Type B pancreatic cell (in vitro differentiated cells): Measurements from ENCODE around the gene TOP2A. TPM values are rescaled to one million over a fixed set of nuclear protein-coding genes. Genes with fewer than 3 reads are reported as not detected.

ENCODE experiments used
- DNase-seq: peaks from one replicate; pipeline ENCODE4 v3.0.0; 2021; ENCODE audit warnings: mixed read lengths; ENCODE audit not compliant: unreplicated experiment; ENCODE audit errors: extremely low spot score
- H3K27ac Mint-ChIP-seq: 2 replicates; pipeline ENCODE4 v1.8.0; 2021; ENCODE audit warnings: mild to moderate bottlenecking, mixed read lengths
- H3K27me3 Mint-ChIP-seq: 2 replicates; pipeline ENCODE4 v1.8.0; 2021; ENCODE audit warnings: mixed read lengths
- H3K36me3 Mint-ChIP-seq: 2 replicates; pipeline ENCODE4 v1.8.0; 2021; ENCODE audit warnings: mixed read lengths
- H3K4me1 Mint-ChIP-seq: one replicate; pipeline ENCODE4 v1.8.0; 2021; ENCODE audit warnings: mixed read lengths; ENCODE audit not compliant: unreplicated experiment
- H3K4me3 Mint-ChIP-seq: 2 replicates; pipeline ENCODE4 v1.8.0; 2021; ENCODE audit warnings: mild to moderate bottlenecking, mixed read lengths
- H3K9me3 Mint-ChIP-seq: 2 replicates; pipeline ENCODE4 v1.8.0; 2021; ENCODE audit warnings: mixed read lengths
- total RNA-seq: library from RNA; stranded (reverse); gene quantifications from 2 replicates; pipeline ENCODE4 v1.2.1, GENCODE V29; 2021; ENCODE audit warnings: low replicate concordance
- TF ChIP-seq, protein P1 (sequence below): fragments of 200-600 bp; sonication (generic); conservative IDR thresholded peaks from 2 replicates; pipeline ENCODE4 v1.5.0; 2021; ENCODE audit warnings: antibody characterized with exemption, mild to moderate bottlenecking

The TOP2A gene
- total RNA-seq, 1 donor from 2014 or later: 248 TPM

DNA sequence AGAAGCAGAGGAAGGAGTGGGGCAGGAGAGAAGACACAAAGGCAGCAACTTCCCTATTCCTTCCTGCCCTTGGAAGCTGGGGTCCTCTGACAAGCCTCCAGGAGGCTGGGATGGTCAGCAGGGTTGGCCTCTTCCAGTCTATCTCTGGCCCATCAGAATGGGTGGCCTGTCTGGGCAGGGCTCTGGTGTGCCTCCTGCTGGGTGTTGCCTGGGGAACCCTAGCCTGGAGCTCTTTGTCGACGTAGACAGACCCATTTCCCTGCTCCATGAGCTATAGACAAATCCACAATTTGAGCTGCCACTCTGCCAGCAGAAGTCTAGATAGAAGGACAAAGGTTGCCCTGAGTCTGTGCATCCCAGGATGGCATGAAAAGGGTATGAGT is 36.9 kb upstream of the TOP2A start:
- peaks cover 37% of the 10 kb centered on the region for H3K4me1 Mint-ChIP-seq

DNA sequence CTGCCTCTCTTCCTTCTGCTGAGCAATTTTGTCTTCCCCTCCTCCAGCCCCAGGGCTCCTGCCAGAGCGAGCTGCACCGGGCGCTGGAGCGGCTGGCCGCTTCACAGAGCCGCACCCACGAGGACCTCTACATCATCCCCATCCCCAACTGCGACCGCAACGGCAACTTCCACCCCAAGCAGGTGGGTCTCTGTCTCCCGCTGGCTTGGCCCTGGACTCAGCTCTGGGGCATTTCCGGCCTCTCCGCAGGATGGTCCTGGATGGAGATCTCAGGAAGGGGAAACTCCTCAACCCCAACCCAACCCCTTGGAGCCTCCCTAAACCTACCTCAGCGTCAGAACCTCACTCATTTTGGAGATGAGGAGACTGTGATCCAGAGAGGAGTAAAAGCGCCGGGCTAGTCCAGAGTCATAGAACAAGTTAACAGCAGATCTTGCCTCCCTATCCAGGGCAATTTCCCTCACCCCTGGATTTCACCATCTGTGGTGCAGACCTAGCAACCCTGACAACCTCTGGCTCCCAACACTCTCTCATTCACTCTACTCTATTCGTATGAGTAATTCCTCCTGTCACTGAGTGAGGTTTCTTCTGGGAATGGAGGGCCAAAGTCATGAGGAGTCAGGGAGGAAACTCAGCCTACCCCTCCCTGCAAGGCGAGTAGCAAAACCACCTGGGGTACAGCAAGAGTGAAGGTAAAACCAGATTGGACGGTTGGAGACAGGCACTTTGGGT is 36.4 kb upstream of the TOP2A start:
- H3K36me3 Mint-ChIP-seq: peaks cover 17% of the 10 kb centered on the region
- TF ChIP-seq, protein P1, sequence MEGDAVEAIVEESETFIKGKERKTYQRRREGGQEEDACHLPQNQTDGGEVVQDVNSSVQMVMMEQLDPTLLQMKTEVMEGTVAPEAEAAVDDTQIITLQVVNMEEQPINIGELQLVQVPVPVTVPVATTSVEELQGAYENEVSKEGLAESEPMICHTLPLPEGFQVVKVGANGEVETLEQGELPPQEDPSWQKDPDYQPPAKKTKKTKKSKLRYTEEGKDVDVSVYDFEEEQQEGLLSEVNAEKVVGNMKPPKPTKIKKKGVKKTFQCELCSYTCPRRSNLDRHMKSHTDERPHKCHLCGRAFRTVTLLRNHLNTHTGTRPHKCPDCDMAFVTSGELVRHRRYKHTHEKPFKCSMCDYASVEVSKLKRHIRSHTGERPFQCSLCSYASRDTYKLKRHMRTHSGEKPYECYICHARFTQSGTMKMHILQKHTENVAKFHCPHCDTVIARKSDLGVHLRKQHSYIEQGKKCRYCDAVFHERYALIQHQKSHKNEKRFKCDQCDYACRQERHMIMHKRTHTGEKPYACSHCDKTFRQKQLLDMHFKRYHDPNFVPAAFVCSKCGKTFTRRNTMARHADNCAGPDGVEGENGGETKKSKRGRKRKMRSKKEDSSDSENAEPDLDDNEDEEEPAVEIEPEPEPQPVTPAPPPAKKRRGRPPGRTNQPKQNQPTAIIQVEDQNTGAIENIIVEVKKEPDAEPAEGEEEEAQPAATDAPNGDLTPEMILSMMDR: no peak
- H3K9me3 Mint-ChIP-seq: no peaks in the 10 kb centered on the region
- no peak overlapping the region for H3K27ac Mint-ChIP-seq
- peaks cover 6% of the 10 kb centered on the region for H3K27me3 Mint-ChIP-seq
- no peak for DNase-seq
- no peak overlapping the region for H3K4me3 Mint-ChIP-seq
- H3K4me1 Mint-ChIP-seq: peaks cover 34% of the 10 kb centered on the region

More for the DNA sequence above, 36.9 kb upstream of the TOP2A start:
- DNase-seq: no peak
- Mint-ChIP-seq H3K4me3 (no peak overlapping the region), H3K9me3 (no peaks in the 10 kb centered on the region), H3K27me3 (peaks cover 8% of the 10 kb centered on the region), H3K36me3 (peaks cover 17% of the 10 kb centered on the region), H3K27ac (no peak overlapping the region)
- TF ChIP-seq, protein P1: no peak

DNA sequence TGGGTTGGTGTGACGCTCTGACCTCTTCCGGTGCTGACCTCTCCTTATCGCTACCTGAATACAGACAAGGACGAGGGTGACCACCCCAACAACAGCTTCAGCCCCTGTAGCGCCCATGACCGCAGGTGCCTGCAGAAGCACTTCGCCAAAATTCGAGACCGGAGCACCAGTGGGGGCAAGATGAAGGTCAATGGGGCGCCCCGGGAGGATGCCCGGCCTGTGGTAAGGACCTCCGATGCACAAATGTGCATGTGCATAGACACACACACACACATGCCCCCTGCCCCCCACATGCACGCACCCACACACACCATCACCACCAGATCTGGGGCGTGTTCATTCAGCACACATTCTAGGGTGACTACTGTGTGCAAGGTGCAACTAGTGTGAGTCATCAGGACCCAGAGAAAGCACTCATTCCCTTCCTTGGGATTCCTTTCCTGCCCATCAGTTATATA is 35.3 kb upstream of the TOP2A start:
- TF ChIP-seq, protein P1: no peak
- H3K9me3 Mint-ChIP-seq: no peaks in the 10 kb centered on the region
- peaks cover 17% of the 10 kb centered on the region for H3K36me3 Mint-ChIP-seq
- H3K4me1 Mint-ChIP-seq: peaks cover 30% of the 10 kb centered on the region
- peaks cover 3% of the 10 kb centered on the region for H3K27me3 Mint-ChIP-seq
- no peak overlapping the region for H3K27ac Mint-ChIP-seq
- H3K4me3 Mint-ChIP-seq: no peak overlapping the region
- no peak for DNase-seq

DNA sequence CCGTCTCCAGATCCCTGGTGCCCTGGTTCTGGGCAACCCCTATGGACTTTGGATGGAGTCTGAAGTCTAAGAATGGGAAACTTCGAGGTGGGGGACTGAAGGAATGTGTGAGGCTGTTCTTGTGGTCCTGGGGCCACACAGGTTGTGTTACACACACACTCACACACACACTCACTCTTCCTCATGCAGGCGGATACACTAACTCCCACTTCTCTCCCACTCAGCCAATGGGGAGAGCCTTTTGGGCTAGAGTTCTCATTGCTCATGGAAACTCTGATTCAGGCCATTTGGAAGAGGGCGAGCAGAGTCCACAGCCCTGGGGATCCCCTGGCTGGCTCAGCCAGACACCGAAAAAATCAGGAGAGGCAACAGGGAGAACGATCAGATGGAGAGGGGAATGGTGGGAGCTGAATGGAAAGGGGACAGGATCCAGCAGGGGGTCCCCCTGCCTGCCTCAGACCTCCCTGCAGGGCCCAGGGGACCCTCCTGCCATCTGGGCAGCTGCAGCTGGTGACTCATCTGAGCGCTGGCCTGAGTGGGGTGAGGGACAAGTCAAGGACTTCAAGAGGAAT is 34.6 kb upstream of the TOP2A start:
- DNase-seq: no peak
- H3K27ac Mint-ChIP-seq: no peak overlapping the region
- no peaks in the 10 kb centered on the region for H3K9me3 Mint-ChIP-seq
- TF ChIP-seq, protein P1: no peak
- H3K27me3 Mint-ChIP-seq: no peaks in the 10 kb centered on the region
- peaks cover 20% of the 10 kb centered on the region for H3K36me3 Mint-ChIP-seq
- H3K4me1 Mint-ChIP-seq: peaks cover 29% of the 10 kb centered on the region
- peak overlapping the region; percentile 34 for H3K4me3 Mint-ChIP-seq

DNA sequence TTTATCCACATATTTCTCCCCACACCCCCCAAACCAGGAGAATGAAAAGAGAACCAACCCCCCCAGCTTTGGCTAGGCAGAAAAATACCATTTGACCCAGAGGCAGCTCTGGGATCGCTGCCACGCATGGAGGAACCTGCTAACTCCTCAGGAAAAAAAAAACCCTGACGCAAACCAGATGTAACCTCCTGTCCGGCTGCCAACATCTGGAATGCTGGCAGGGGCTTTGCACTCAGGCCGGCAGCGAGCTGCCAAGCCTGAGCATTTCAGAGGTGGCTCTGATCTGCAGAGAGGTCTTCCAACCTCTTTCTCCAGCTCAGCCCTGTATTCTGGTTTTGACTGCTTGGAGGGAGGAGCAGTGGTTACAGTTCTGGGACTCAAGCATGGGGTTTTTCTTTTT is 33.7 kb upstream of the TOP2A start:
- Mint-ChIP-seq H3K27me3 (no peaks in the 10 kb centered on the region), H3K9me3 (no peaks in the 10 kb centered on the region), H3K36me3 (peaks cover 20% of the 10 kb centered on the region), H3K27ac (no peak overlapping the region), H3K4me1 (peaks cover 26% of the 10 kb centered on the region), H3K4me3 (no peak overlapping the region)
- TF ChIP-seq, protein P1: no peak
- no peak for DNase-seq
